AG04450 (cell line): Measurements from ENCODE around the gene ASPA. TPM values are rescaled to one million over a fixed set of nuclear protein-coding genes. Genes with fewer than 3 reads are reported as not detected.

Source experiments
- CTCF ChIA-PET: fragments of 300-600, 350-600 bp; formaldehyde crosslinking; extraction: SDS; loops from one replicate; lab custom pipeline; 2022; ENCODE audit warnings: antibody characterized with exemption, inconsistent platforms; lab: Charles Lee
- POLR2A ChIA-PET: fragments of 350-600 bp; formaldehyde crosslinking; extraction: SDS; loops from one replicate; lab custom pipeline; 2021; ENCODE audit warnings: antibody characterized with exemption, inconsistent platforms; lab: Yijun Ruan, JAX
- DNase-seq: peaks from one replicate; pipeline ENCODE4 v3.0.0-alpha.2; 2011; ENCODE audit warnings: low read depth, low spot score
- H3K27ac ChIP-seq: one replicate; pipeline ENCODE4 v1.5.1; 2012; ENCODE audit warnings: low read depth, low read length, control low read depth
- H3K27me3 ChIP-seq: one replicate; pipeline ENCODE4 v1.6.0; 2012; ENCODE audit warnings: low read length; ENCODE audit not compliant: control insufficient read depth, insufficient read depth
- H3K4me3 ChIP-seq: 2 replicates; pipeline ENCODE4 v1.5.1; 2011; ENCODE audit warnings: mild to moderate bottlenecking, low read depth, low read length, control low read depth
- H3K9me3 ChIP-seq: 2 replicates; pipeline ENCODE4 v1.5.1; 2012; ENCODE audit warnings: low read length; ENCODE audit not compliant: control insufficient read depth, insufficient read depth
- polyA plus RNA-seq: library from polyadenylated mRNA; depleted of rRNA; stranded (reverse); fragments of >200 nt; gene quantifications from 2 replicates; pipeline ENCODE4 v1.2.3, GENCODE V29; 2011
- TF ChIP-seq, protein P1 (sequence below): IDR thresholded peaks from 2 replicates; pipeline ENCODE4 v1.5.1; 2011; ENCODE audit warnings: low read depth, low read length, control low read depth, inconsistent platforms

ASPA gene
- polyA plus RNA-seq, 1 experiment = 0.17 TPM

GRCh38 chr17:3532106-3532858 lies 56.5 kb downstream of the ASPA start:
- ChIA-PET POLR2A (no interaction called here), CTCF (no interaction called here)
- TF ChIP-seq, protein P1, sequence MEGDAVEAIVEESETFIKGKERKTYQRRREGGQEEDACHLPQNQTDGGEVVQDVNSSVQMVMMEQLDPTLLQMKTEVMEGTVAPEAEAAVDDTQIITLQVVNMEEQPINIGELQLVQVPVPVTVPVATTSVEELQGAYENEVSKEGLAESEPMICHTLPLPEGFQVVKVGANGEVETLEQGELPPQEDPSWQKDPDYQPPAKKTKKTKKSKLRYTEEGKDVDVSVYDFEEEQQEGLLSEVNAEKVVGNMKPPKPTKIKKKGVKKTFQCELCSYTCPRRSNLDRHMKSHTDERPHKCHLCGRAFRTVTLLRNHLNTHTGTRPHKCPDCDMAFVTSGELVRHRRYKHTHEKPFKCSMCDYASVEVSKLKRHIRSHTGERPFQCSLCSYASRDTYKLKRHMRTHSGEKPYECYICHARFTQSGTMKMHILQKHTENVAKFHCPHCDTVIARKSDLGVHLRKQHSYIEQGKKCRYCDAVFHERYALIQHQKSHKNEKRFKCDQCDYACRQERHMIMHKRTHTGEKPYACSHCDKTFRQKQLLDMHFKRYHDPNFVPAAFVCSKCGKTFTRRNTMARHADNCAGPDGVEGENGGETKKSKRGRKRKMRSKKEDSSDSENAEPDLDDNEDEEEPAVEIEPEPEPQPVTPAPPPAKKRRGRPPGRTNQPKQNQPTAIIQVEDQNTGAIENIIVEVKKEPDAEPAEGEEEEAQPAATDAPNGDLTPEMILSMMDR = no peak
- Histone ChIP-seq H3K9me3 (no peaks in the 10 kb centered on the region; the same call in 1 of the 2 replicates), H3K27ac (no peak overlapping the region), H3K4me3 (no peak overlapping the region), H3K27me3 (peaks cover 6% of the 10 kb centered on the region)
- DNase-seq = no peak

DNA sequence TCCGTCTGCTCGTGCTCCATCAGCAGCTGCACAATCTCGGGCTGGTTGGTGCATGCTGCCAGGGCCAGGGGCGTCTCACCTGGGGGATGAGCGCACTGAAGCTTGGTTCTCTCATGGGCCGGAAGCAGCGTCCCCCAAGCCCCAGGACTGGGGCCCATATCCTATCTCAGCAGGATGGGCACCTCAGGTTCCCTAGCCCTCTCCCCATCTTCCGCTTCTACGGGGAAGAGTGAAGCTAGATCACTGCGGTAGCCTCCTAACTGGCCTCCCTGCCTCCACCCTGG lies 57.0 kb downstream of the ASPA start:
- DNase-seq = no peak
- peaks cover 6% of the 10 kb centered on the region for H3K27me3 ChIP-seq
- POLR2A ChIA-PET = no interaction called here
- CTCF ChIA-PET = no interaction called here
- no peak overlapping the region for H3K4me3 ChIP-seq
- TF ChIP-seq, protein P1 = no peak
- no peak overlapping the region for H3K27ac ChIP-seq
- no peaks in the 10 kb centered on the region; the same call in 1 of the 2 replicates for H3K9me3 ChIP-seq

- peaks cover 6% of the 10 kb centered on the region for H3K27me3 ChIP-seq
- POLR2A ChIA-PET = no interaction called here
- CTCF ChIA-PET = interaction anchor here (0.7 kb wide), 1 partner anchor 9 kb away, joined by 8 read pairs; no protein-coding TSS in a partner anchor
- H3K4me3 ChIP-seq = no peak overlapping the region
- H3K27ac ChIP-seq = no peak overlapping the region
- TF ChIP-seq, protein P1 = no peak
- no peak for DNase-seq
- H3K9me3 ChIP-seq = no peaks in the 10 kb centered on the region; the same call in 1 of the 2 replicates
Measured at GRCh38 chr17:3533752-3534151, 58.0 kb downstream of the ASPA start.

DNA sequence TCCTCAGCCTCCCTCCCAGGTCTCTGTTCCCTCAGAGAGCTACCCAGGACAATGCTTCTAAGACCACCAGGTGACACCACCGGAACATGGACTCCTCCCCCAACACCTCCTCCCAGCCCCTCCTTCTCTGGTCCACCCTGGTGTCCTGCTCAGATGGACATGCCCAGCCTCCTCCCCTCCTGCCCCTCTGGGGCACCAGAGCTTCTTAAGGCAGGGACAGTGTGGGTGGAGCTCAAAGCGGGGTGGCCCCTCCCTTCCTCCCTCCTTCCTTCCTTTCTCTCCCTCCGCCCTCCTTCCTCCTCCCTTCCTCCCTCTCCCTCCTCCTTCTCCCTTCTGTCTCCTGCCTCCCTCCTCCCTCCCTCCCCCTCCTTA lies 59.1 kb downstream of the ASPA start:
- no peak for DNase-seq
- Histone ChIP-seq H3K4me3 (no peak overlapping the region), H3K27me3 (peaks cover 5% of the 10 kb centered on the region), H3K27ac (no peak overlapping the region), H3K9me3 (no peaks in the 10 kb centered on the region; the same call in 1 of the 2 replicates)
- ChIA-PET POLR2A (interaction anchor here (0.6 kb wide), 1 partner anchor 101 kb away, joined by 3 read pairs; the partner anchor contains the start of gene SHPK), CTCF (interaction anchor here (0.5 to 1.6 kb wide), 4 partner anchors 13 to 1107 kb away, joined by 3 to 5 read pairs (median 3); no protein-coding TSS in a partner anchor)
- TF ChIP-seq, protein P1 = no peak
